NCI-H2081 (cell line): Measurements from ENCODE around the gene POP4.

Experiments
- DNase-seq, 2 experiments: peaks; one replicate each; lab custom pipeline; 2025; lab: John Stamatoyannopoulos, UW

POP4 gene

GRCh38 chr19:29663861-29664752, 58.0 kb downstream of the POP4 start:
- DNase-seq: no peak

GRCh38 chr19:29664753-29665214, 58.7 kb downstream of the POP4 start:
- DNase-seq: no peak

GRCh38 chr19:29665215-29665825, 59.2 kb downstream of the POP4 start, which contains the start of gene PLEKHF1:
PLEKHF1 (plus strand) TSS chr19:29665461; CDS start chr19:29673840, 8,379 bp downstream.
- peak; percentile 39 to 42 for DNase-seq

GRCh38 chr19:29665826-29666577, 59.9 kb downstream of the POP4 start:
- no peak for DNase-seq
